ENCODE results near the gene C11orf16. TPM values are rescaled to one million over a fixed set of nuclear protein-coding genes. Genes with fewer than 3 reads are reported as not detected.

Gene C11orf16
- total and polyA plus RNA-seq, 2 donors (not counting 3 experiments of a cell fraction or from before 2014, with no cell fraction given), result not detected

GRCh38 chr11:8927233-8927632, 5.5 kb downstream of the C11orf16 start:
- no peaks in the 10 kb centered on the region for H3K9me1 ChIP-seq (replicated peaks; ENCODE audit: control insufficient read depth, extremely low read depth, insufficient read depth, low read length)
- POLR2A ChIA-PET, result no interaction called here
- no peak overlapping the region for H3K27ac ChIP-seq (ENCODE audit: insufficient read depth, low read depth, low read length)
- no peak for FAIRE-seq
- no peak overlapping the region for H2AFZ ChIP-seq (ENCODE audit: low read depth, low read length)
- intact Hi-C loops (cut with micrococcal nuclease), result no loop called here
- CTCF ChIA-PET, result interaction anchor here (2.0 kb wide), 1 partner anchor 32 kb away, joined by 5 read pairs; no protein-coding TSS in a partner anchor
- no TSS peak for BruUV-seq (replicated peaks)
- H3K4me2 ChIP-seq (ENCODE audit: insufficient read depth, low read length), result no peak overlapping the region
- no peak for TF ChIP-seq MYC (IDR thresholded peaks at IDR 0.05; ENCODE audit: low read depth, low read length)
- no peaks in the 10 kb centered on the region for H4K20me1 ChIP-seq (replicated peaks; ENCODE audit: control insufficient read depth, extremely low read depth, insufficient read depth, low read length)
- no peak overlapping the region for H3K9ac ChIP-seq (replicated peaks; ENCODE audit: extremely low read depth, insufficient read depth, low read length)
- no peaks in the 10 kb centered on the region for H3K4me1 ChIP-seq (ENCODE audit: control insufficient read depth, extremely low read depth, insufficient read depth, low read length)
- H3K79me2 ChIP-seq (ENCODE audit: control insufficient read depth, insufficient read depth, low read length), result no peaks in the 10 kb centered on the region
- dilution Hi-C loops (cut with MboI; ENCODE audit: extremely low pct_ligation_motif_present, low sequenced_read_pairs), result no loop called here
- no peak overlapping the region for H3K4me3 ChIP-seq (replicated peaks in 1 of 3; ENCODE audit: insufficient read depth in 1 of 3, low read depth in 1 of 3, low read length in 3 of 3)
- no peaks in the 10 kb centered on the region for H3K9me3 ChIP-seq (replicated peaks; ENCODE audit: control insufficient read depth, insufficient read depth, low read length)
- H3K36me3 ChIP-seq (ENCODE audit: control insufficient read depth in 2 of 2, extremely low read depth in 1 of 2, insufficient read depth in 2 of 2, low read length in 2 of 2), result peaks cover 3 to 5% of the 10 kb centered on the region in 2 experiments
- DNase-seq (ENCODE audit: low read depth, low spot score), result no peak
- no peaks in the 10 kb centered on the region for H3K27me3 ChIP-seq (ENCODE audit: control insufficient read depth in 2 of 2, insufficient read depth in 2 of 2, low read length in 2 of 2)

- CTCF ChIA-PET, result interaction anchor here (1.0 to 2.0 kb wide), 2 partner anchors 12 to 33 kb away, joined by 4 to 5 read pairs; no protein-coding TSS in a partner anchor
- BruUV-seq (replicated peaks), result no TSS peak
Measured at GRCh38 chr11:8926236-8926635, 6.5 kb downstream of the C11orf16 start.

More at GRCh38 chr11:8926236-8926635, 6.5 kb downstream of the C11orf16 start:
- Histone ChIP-seq H3K4me2 (ENCODE audit: insufficient read depth, low read length) (no peak overlapping the region), H3K9ac (replicated peaks; ENCODE audit: extremely low read depth, insufficient read depth, low read length) (no peak overlapping the region), H3K4me1 (ENCODE audit: control insufficient read depth, extremely low read depth, insufficient read depth, low read length) (no peaks in the 10 kb centered on the region), H3K9me1 (replicated peaks; ENCODE audit: control insufficient read depth, extremely low read depth, insufficient read depth, low read length) (no peaks in the 10 kb centered on the region), H3K9me3 (replicated peaks; ENCODE audit: control insufficient read depth, insufficient read depth, low read length) (no peaks in the 10 kb centered on the region), H3K79me2 (ENCODE audit: control insufficient read depth, insufficient read depth, low read length) (no peaks in the 10 kb centered on the region), H2AFZ (ENCODE audit: low read depth, low read length) (no peak overlapping the region), H3K27me3 (ENCODE audit: control insufficient read depth in 2 of 2, insufficient read depth in 2 of 2, low read length in 2 of 2) (no peaks in the 10 kb centered on the region), H3K27ac (ENCODE audit: insufficient read depth, low read depth, low read length) (no peak overlapping the region), H4K20me1 (replicated peaks; ENCODE audit: control insufficient read depth, extremely low read depth, insufficient read depth, low read length) (no peaks in the 10 kb centered on the region), H3K4me3 (replicated peaks in 1 of 3; ENCODE audit: insufficient read depth in 1 of 3, low read depth in 1 of 3, low read length in 3 of 3) (no peak overlapping the region), H3K36me3 (ENCODE audit: control insufficient read depth in 2 of 2, extremely low read depth in 1 of 2, insufficient read depth in 2 of 2, low read length in 2 of 2) (peaks cover 3 to 9% of the 10 kb centered on the region in 2 experiments)
- POLR2A ChIA-PET, result interaction anchor here (0.7 kb wide), 1 partner anchor 16 kb away, joined by 4 read pairs; no protein-coding TSS in a partner anchor
- no peak for FAIRE-seq
- DNase-seq (ENCODE audit: low read depth, low spot score), result no peak
- TF ChIP-seq JUN (IDR thresholded peaks at IDR 0.05; ENCODE audit: borderline replicate concordance, insufficient read depth, insufficient read length, low read depth) (no peak), MYC (IDR thresholded peaks at IDR 0.05; ENCODE audit: low read depth, low read length) (no peak), POLR2AphosphoS5 (IDR thresholded peaks at IDR 0.05; ENCODE audit: insufficient read depth, low read depth, low read length) (no peak), POLR2A (IDR thresholded peaks at IDR 0.05; ENCODE audit: low read depth, low read length) (no peak), EZH2 (IDR thresholded peaks at IDR 0.05; ENCODE audit: borderline replicate concordance, low read depth, low read length, severe bottlenecking) (no peak), CTCF (IDR thresholded peaks at IDR 0.05; ENCODE audit: extremely low read depth in 1 of 2, insufficient read depth in 1 of 2, low read depth in 1 of 2, low read length in 2 of 2) (no peak), GATA2 (IDR thresholded peaks at IDR 0.05; ENCODE audit: insufficient read depth, insufficient read length, low read depth, low read length) (no peak), MAX (IDR thresholded peaks at IDR 0.05; ENCODE audit: insufficient read depth, insufficient read length) (no peak), FOS (IDR thresholded peaks at IDR 0.05; ENCODE audit: borderline replicate concordance, insufficient read depth, low read length) (no peak)
- dilution Hi-C loops (cut with MboI; ENCODE audit: extremely low pct_ligation_motif_present, low sequenced_read_pairs), result no loop called here
- intact Hi-C loops (cut with micrococcal nuclease), result no loop called here
